ENCODE results near the gene TOM1L2.

TOM1L2 gene

DNA sequence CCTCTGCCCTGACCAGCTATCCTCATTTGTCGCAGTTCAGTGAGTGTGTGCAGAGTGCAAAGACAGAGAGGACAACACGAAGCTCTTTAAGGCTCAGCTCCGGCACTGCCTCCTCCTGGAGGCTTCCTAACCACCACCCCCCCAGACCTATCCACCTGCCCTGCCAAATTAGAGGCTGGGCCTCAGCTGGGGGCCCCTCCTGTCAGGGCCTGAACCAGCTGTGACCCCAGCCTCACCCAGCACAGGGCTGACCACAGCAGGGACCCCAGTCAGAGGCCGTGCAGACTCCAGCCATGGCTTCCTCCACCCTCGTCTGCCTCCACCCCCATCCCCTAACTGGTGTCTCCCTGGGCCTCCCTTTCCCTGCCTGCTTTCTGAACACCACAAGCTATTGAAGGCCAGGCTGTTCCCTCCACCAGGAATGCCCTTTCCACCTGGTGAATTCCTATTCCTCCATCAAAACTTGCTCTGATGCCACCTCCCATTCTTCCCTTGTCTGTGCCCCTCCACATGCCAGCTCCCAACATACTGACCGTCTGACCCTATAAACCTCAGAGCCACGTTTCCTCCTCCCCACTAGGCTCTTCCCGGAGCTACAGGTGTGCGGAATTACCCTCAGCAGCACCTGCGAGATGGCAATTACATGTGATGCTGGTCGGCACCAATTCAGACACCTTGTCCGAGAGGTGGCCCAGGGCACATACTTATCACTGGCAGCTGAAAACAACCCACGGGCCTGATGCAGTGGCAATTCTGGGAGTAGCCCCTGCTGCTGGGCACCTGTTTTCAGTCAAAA lies 144.2 kb downstream of the TOM1L2 start:
- no peak for DNase-seq

DNA sequence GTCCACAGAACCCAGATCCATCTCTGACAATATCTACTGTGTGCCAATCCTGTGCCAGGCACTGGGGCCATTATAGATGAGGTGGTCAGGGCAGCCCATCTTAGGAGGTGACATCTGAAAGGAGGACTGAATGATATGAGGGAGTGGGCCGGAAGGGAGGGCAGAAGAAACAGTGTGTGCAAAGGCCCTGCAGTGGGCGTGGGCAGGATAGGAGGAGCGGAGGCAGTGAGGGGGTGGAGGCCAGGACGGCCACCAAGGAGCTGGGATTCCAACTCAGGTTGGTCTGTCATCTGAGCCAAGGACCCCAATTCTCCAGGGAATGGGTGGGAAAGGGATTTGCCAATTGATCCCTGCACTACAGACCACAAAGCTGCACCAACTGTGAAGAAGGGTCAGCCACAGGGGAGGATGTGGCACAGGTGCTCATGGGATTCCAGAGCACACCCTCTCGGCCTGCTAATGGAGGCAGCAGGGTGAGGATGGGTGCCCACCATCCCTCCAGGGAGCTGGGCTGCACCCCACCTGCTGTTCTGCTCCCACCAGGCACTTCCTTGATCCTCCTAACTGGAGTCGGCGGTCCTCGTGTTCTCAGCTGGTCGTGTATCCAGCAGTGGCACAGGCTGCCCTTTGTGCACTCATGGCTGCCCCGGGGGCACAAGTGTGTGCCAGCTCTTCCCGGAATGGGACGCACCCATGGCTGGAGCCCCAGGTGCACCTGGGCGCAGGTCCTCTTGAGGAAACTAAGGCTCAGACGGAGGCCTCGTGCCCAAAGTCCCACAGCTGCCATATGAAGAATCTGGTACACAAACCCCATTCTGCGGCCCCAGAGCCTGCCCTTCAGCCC lies 145.0 kb downstream of the TOM1L2 start:
- DNase-seq: no peak

DNA sequence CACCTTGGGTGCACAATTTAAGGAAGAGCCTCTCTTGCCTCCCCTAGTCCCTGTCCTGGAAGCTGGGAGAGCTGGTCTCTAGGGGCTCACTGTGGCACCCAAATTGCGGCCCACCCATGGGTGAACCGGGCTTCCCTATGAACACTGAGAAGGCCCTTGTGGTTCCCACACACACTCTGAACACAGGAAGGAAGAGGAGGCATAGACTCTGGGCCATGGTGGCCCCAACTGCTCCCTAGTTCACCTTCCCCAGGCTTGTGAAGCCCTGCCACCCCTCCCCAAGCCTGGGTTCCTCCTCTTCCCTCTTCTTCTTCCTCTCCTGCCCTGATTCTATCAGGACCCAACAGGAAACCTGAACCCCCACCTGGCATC lies 145.9 kb downstream of the TOM1L2 start:
- DNase-seq: no peak

DNA sequence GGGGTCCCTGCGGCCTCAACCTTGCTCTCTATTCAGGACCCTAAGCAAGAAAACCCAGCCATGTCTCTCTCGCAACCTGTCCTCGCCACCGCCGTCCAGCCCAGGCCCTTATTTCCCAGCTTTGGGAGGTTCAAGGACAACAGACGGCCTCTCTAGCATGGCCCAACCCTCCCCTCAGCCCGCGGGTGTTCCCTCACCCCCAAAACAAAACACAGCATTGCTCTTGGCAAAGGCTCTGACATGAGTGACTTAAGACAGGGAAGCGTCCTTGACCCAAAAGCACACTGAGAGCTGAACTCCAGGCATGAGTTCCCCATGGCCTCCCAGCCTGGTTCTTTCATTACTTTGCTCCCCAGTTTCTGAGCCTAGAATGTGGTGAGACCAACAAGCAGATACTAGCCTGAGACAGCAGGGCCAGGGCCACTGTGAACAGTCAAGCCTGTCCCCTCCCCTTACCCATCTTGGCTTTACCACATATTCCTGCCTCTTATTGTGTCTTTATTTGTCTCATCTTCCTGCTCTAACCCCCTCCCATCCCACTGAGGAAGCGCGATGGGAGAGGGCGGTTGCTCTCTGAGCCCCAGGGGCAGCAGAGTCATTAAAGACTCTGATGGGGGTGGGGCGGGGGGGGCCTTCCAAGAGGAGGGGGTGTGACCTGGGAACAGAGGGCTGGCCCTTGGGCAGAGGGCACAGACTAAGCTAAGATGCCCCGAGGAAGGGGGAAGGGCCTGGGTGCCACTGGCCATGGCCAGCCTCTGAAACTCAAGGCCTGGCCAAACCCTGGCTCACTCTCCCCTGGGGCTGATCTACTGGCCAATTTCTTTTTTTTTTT lies 147.2 kb downstream of the TOM1L2 start:
- DNase-seq: no peak

- DNase-seq: no peak
Observed at GRCh38 chr17:17824119-17824782, 147.9 kb downstream of the TOM1L2 start.

DNA sequence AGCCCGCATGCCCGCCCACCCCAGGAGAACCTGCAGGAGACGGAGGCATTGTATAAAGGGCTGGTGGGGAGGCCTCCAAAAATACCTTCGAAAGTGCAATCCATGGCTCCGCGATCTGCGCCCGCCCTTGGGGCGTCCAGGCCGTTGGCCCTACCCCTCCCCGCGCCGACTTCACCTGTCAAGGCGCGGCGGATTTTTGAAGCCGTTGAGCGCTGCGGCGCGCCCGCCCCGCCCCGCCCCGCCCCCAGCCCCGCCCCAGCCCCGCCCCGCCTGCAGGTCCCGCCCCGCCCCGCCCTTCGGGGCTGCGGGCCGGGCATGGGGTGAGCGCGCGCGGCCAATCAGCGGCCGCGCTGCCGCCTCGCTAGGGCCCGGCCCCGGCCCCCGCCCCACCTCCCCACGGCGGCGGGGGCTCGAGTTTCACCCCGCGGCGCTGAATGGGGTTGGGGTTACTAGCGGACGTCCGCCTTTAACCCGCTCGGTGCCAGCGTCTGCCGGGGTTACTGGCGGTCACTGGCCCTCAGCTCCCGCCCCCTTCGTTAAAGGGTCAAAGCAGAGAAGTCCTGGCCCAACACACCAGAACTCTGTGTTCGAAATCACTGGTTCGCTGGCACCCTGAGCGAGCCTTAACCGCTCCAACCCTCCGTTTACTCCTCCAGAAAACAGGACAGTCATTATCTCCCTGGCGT lies 148.6 kb downstream of the TOM1L2 start:
- DNase-seq: peak; percentile 63

DNA sequence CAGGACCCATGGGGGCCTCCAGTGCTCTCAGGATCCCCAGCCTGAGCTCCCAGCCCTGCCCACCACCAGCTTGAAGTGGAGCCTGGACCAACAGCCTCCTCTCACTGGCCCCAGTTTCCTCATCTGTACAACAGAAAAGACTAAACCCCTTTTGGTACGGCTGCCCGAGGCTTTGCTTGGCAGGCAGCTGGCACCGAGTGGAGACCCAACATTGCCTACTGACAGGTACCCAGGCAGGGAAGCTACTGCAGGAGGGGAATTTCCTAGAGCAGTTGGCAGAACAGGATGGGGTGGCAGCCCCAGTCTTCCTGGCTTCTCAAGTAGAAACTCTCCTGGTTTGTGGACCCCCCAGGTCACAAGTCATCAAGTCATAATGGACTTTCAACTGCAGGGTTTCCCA lies 149.6 kb downstream of the TOM1L2 start:
- no peak for DNase-seq

GRCh38 chr17:17822189-17822588 lies 150.0 kb downstream of the TOM1L2 start:
- no peak for DNase-seq

GRCh38 chr17:17820463-17821158 lies 151.6 kb downstream of the TOM1L2 start:
- no peak for DNase-seq

DNA sequence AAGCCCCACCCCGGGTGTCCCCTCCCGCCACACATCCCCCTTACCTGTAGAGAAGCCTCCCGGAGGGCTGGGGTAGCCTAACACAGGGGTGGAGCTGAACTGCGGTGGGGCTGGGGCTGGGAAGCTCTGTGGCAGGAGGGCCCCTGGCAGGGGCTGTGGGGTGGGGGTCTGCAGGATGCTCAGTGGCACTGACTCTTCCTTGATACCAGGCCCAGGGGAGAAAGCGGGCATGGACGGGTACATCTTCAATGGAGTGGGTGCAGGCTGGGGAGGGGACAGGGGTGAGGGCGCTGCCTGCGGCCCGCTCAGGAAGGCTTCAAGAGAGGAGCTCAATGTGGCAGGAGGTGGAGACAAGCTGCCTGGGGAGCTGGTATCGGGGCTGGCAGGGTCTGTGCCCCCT lies 152.2 kb downstream of the TOM1L2 start:
- DNase-seq: no peak

DNA sequence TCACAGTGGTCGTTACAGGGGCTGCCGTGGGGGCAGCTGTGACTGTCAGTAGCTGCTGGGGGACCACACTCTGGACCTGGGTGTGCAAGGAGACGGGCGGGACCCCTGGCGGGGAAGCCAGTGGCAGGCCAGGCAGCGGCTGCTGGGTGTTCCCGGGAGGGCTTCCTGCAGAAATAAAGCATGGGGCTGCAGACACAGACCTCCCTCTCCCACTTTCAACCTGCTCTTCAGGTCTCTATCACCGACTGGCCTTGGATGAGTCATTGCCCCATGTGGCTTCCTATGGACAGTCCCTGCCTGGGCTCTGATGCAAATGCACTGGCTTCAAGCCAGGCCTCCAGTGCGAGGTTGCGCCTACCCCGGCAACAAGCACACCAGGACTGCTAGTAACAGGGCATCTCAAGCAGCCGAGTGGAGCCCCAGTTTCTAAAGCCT lies 152.6 kb downstream of the TOM1L2 start:
- DNase-seq: peak; percentile 80

- no peak for DNase-seq
Observed at GRCh38 chr17:17819111-17819510, 153.1 kb downstream of the TOM1L2 start.

DNA sequence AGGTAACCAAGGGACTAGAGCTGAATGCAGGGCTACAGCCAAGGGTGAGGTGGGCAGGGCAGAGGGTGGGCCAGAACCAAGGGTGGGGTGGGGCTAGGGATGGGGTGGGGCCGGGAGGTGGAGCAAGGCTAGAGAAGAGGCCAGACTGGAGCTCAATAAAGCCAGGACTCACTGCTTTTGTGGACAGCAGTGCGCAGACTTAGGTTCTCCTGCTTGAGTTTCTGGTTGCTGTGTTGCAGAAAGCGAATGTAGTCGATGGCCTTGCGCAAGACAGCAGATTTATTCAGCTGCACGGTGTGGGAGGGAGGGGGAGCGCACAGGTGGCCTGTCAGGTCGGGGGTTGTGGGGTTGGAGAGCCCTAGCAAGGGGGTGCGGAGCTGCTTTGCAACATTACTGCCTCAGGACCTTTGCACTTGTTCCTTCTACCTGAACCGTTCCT lies 154.1 kb downstream of the TOM1L2 start:
- no peak for DNase-seq

GRCh38 chr17:17817552-17817947 lies 154.7 kb downstream of the TOM1L2 start:
- DNase-seq: no peak

DNA sequence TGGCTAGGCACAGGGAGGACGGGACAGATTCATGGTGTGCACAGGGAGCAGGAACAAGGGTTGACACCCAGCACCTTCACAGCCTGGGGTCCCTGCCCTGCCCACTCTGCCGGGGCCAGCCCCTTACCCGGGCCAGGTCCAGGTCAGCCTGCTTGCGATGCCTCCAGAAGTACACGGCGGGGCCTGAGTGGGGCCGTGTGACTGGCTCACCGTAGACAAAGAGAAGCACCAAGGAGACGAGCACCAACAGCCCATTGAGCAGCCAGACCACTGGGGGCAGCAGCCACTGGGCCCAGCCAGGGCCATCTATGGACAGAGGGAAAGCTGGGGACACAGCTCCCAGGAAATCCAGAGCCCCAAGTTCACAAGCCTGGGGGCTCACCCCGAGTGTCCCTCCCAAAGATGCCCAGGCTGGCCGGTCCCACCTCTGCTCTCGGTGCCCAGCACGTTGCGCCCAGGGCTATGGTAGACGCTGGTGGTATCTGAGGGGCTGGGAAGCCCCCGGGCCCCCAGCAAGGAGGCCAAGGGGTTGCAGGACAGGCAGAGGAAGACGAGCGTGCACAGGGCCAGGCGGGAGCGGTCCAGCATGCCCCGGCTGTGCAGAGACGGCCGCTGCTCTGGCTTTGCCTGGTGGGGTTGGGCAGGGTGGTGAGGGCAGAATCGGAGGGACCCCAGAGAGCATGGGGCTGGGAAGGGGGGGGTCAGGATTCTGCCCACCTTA lies 155.2 kb downstream of the TOM1L2 start:
- no peak for DNase-seq

- no peak for DNase-seq
Observed at GRCh38 chr17:17816240-17816814, 155.9 kb downstream of the TOM1L2 start.

GRCh38 chr17:17815436-17816200 lies 156.6 kb downstream of the TOM1L2 start:
- no peak for DNase-seq

DNA sequence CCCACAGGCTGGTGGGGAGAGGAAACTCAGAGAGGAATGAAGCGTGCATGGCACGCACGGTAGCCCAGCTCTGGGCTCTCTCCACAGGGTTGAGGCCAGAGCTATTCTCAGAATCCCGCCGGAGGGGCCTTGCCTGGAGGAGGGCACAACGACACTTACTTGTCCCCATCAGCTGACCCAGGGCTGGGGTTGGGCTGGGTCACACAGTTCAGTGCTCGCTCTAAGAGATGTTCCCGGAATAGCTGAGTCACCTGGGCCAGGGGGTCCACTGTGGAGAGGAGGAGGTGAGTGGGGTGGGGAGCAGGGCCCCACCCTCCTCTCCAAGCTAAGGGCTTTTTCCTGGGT lies 157.2 kb downstream of the TOM1L2 start:
- no peak for DNase-seq
